Measurements from ENCODE around the gene THSD4.

Gene THSD4

GRCh38 chr15:71570736-71571135, 455.5 kb downstream of the THSD4 start:
- DNase-seq = no peak

GRCh38 chr15:71571641-71572040, 456.4 kb downstream of the THSD4 start:
- DNase-seq = no peak

GRCh38 chr15:71572452-71573053, 457.3 kb downstream of the THSD4 start:
- DNase-seq = no peak

GRCh38 chr15:71573599-71573998, 458.3 kb downstream of the THSD4 start:
- DNase-seq = no peak

- DNase-seq = no peak
Observed at GRCh38 chr15:71575474-71576045, 460.3 kb downstream of the THSD4 start.

GRCh38 chr15:71577071-71577470, 461.8 kb downstream of the THSD4 start:
- DNase-seq = no peak

GRCh38 chr15:71581398-71581930, 466.2 kb downstream of the THSD4 start:
- DNase-seq = no peak

GRCh38 chr15:71585159-71585558, 469.9 kb downstream of the THSD4 start:
- DNase-seq = no peak

GRCh38 chr15:71586463-71586862, 471.2 kb downstream of the THSD4 start:
- no peak for DNase-seq

- DNase-seq = no peak
Observed at GRCh38 chr15:71588746-71589145, 473.5 kb downstream of the THSD4 start.

GRCh38 chr15:71591057-71591456, 475.8 kb downstream of the THSD4 start:
- no peak for DNase-seq

- DNase-seq = no peak
Observed at GRCh38 chr15:71592203-71592602, 476.9 kb downstream of the THSD4 start.

GRCh38 chr15:71595846-71596553, 480.7 kb downstream of the THSD4 start:
- no peak for DNase-seq

- no peak for DNase-seq
Observed at GRCh38 chr15:71596672-71597071, 481.4 kb downstream of the THSD4 start.

- no peak for DNase-seq
Observed at GRCh38 chr15:71597126-71597525, 481.9 kb downstream of the THSD4 start.

- DNase-seq = no peak
Observed at GRCh38 chr15:71597637-71598036, 482.4 kb downstream of the THSD4 start.

- no peak for DNase-seq
Observed at GRCh38 chr15:71598741-71599140, 483.5 kb downstream of the THSD4 start.

GRCh38 chr15:71599418-71600151, 484.3 kb downstream of the THSD4 start:
- DNase-seq = no peak

- no peak for DNase-seq
Observed at GRCh38 chr15:71600237-71600636, 485.0 kb downstream of the THSD4 start.

GRCh38 chr15:71601038-71601834, 486.0 kb downstream of the THSD4 start:
- DNase-seq = no peak

- no peak for DNase-seq
Observed at GRCh38 chr15:71603379-71603778, 488.1 kb downstream of the THSD4 start.

- no peak for DNase-seq
Observed at GRCh38 chr15:71607383-71607782, 492.1 kb downstream of the THSD4 start.
